Body of pancreas (tissue), 4 donors: ENCODE data around the gene LPCAT1.

Source experiments
- CTCF ChIP-seq, 7 experiments: fragments of 450-650 bp in 4 of 7; fragments of 200-600 bp in 3 of 7; sonication (generic) in 3 of 7; IDR thresholded peaks; one replicate each; pipeline ENCODE4 v1.5.1; 2016 to 2019; ENCODE audit warnings: antibody characterized with exemption in 7 of 7
- POLR2A ChIP-seq, 3 donors: fragments of 450-650 bp; IDR thresholded peaks; one replicate each; pipeline ENCODE4 v1.6.1; 2016; ENCODE audit warnings: antibody characterized with exemption in 3 of 3, mild to moderate bottlenecking in 2 of 3

DNA sequence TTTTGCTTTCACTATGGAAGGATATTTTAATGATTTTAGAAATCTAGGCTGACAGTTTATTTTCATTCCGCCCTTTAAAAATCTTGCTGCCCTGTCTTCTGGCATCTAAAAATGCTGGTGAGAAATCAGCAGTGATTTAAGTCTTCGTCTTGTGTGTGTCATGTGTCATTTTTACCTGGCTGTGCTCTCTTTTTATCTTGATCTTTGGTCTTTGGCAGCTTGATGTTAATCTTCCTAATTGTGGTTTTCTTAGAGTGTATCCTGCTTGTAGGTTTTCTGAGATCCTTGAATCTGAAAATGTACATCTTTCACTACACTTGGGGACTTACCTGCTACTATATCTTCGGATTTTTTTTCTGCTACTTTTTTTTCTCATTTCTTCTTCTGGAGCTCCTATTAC, 11.9 kb upstream of the LPCAT1 start:
- TF ChIP-seq CTCF (IDR thresholded peaks at IDR 0.05), result no peak
- TF ChIP-seq POLR2A (IDR thresholded peaks at IDR 0.05), result no peak
